OCI-LY1 (cell line): Measurements from ENCODE around the gene COPS3.

Experiments
- CTCF ChIP-seq: fragments of 200-600 bp; sonication (generic), shearing (Covaris generic); IDR thresholded peaks from 2 replicates; pipeline ENCODE4 v1.5.1; 2017; ENCODE audit warnings: mild to moderate bottlenecking, antibody characterized with exemption, low read length, moderate library complexity, mixed read lengths
- EZH2 ChIP-seq: fragments of 200-600 bp; sonication (generic), shearing (Covaris generic); IDR thresholded peaks from 2 replicates; pipeline ENCODE4 v1.8.0; 2017; ENCODE audit warnings: borderline replicate concordance, mixed run types, mild to moderate bottlenecking, antibody characterized with exemption, low read length, moderate library complexity, mixed read lengths

DNA sequence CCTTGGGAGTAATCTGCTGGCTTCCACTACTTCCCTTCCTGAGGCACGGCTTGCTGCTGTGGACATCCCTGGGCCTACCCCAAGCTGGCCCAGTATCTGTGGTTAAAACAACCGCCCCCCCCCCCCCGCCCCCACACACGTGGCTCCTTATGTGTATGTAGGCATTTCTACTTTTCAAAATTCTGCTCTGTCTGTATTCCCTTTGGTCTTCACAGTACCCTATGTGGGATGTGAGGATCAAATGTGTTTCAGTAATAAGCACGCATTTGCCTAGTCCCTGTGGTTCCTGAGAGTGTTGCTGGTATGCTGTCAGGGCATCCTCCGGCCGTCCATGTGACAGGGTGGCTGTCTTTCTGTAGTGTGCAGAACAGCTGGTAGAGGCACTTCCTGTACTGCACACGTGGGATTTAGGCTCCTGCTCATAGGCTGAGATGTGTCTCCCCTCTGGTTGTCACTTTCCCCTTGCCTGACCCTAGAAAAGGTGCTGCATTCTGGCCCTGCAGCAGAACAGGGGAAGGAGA is 24.3 kb upstream of the COPS3 start:
- TF ChIP-seq CTCF (no peak), EZH2 (no peak)
